SK-N-SH (cell line): Measurements from ENCODE around the gene SHLD2.

Experiments used
- CTCF ChIP-seq: fragments of 200-600 bp; sonication (generic); IDR thresholded peaks from 2 replicates; pipeline ENCODE4 v1.6.1; 2017; ENCODE audit warnings: antibody characterized with exemption, mild to moderate bottlenecking, moderate library complexity
- EP300 ChIP-seq, 2 experiments: IDR thresholded peaks; 2 replicates each; pipeline versions ENCODE4 v1.4.0 to v1.6.1; 2012; ENCODE audit warnings: borderline replicate concordance in 1 of 2, low read depth in 1 of 2, low read length in 1 of 2
- MEF2A ChIP-seq: IDR thresholded peaks from 2 replicates; pipeline ENCODE4 v1.4.0; 2012; ENCODE audit warnings: low read depth, borderline replicate concordance
- NFIC ChIP-seq: IDR thresholded peaks from 2 replicates; pipeline ENCODE4 v1.4.0; 2012; ENCODE audit warnings: borderline replicate concordance
- POLR2AphosphoS5 ChIP-seq: IDR thresholded peaks from 2 replicates; pipeline ENCODE4 v1.6.1; 2012; ENCODE audit warnings: low read depth, low read length
- RCOR1 ChIP-seq: fragments of 150-350 bp; IDR thresholded peaks from 2 replicates; pipeline ENCODE4 v1.6.1; 2017; ENCODE audit warnings: antibody characterized with exemption, low read length
- USF2 ChIP-seq: fragments of 150-350 bp; IDR thresholded peaks from 2 replicates; pipeline ENCODE4 v1.6.1; 2017; ENCODE audit warnings: antibody characterized with exemption, low read length, low read depth, borderline replicate concordance

- TF ChIP-seq CTCF (no peak), NFIC (no peak), MEF2A (no peak), USF2 (no peak), EP300 (IDR thresholded peaks at IDR 0.05; ENCODE audit: borderline replicate concordance in 1 of 2, low read depth in 1 of 2, low read length in 1 of 2) (no peak), POLR2AphosphoS5 (no peak), RCOR1 (no peak)
These were observed 15.7 kb upstream of the SHLD2 start for GRCh38 chr10:87079106-87079836.
